Small intestine (tissue), 4 donors: ENCODE measurements around the gene TPD52L3. TPM values are rescaled to one million over a fixed set of nuclear protein-coding genes. Genes with fewer than 3 reads are reported as not detected.

Experiments
- polyA plus RNA-seq, 4 donors: library from polyadenylated mRNA; stranded (reverse) in 3 of 4; unstranded in 1 of 4; fragments of 200-250 nt in 3 of 4; fragments of 120-200 nt in 1 of 4; gene quantifications; one replicate each; pipeline versions ENCODE4 v1.2.1 to v1.2.3, GENCODE V29; 2013
- donor health status: healthy with polysubstance abuse.
- donor health status: Bipolar disorder and iron deficiency.
- donor health status: healthy.

TPD52L3 gene
- polyA plus RNA-seq, 4 donors, result not detected

Other genes starting within 250 kb of the TPD52L3 start
- gene IL33, start 112.6 kb upstream of the TPD52L3 start, polyA plus RNA-seq, result 10 to 100 TPM in 2 of 4 donors, 1 to 10 TPM in 1, under 1 TPM in 1; 0.45 to 18.7 (median 5.7) TPM
- gene UHRF2, start 84.8 kb downstream of the TPD52L3 start, polyA plus RNA-seq, result 10 to 100 TPM; 12.5 to 47.7 (median 13.1) TPM